NCI-H82 (cell line): Measurements from ENCODE around the gene PUDP.
A peak's percentile ranks its signal among the peaks of the same experiment; 100 is the strongest.

Experiments used
- DNase-seq: peaks from one replicate; lab custom pipeline; 2025; lab: John Stamatoyannopoulos, UW

PUDP gene

GRCh38 chrX:7146703-7147412 is 1.1 kb downstream of the PUDP start:
- DNase-seq: peak; percentile 79

- DNase-seq: no peak
Measured at GRCh38 chrX:7146020-7146702, 1.8 kb downstream of the PUDP start.

GRCh38 chrX:7145454-7145853 is 2.5 kb downstream of the PUDP start:
- no peak for DNase-seq

GRCh38 chrX:7143941-7144525 is 3.9 kb downstream of the PUDP start:
- no peak for DNase-seq

GRCh38 chrX:7143076-7143475 is 4.9 kb downstream of the PUDP start:
- no peak for DNase-seq

GRCh38 chrX:7139202-7140081 is 8.5 kb downstream of the PUDP start:
- no peak for DNase-seq

- DNase-seq: no peak
Measured at GRCh38 chrX:7134981-7135380, 13.0 kb downstream of the PUDP start.

GRCh38 chrX:7133050-7133440 is 14.9 kb downstream of the PUDP start:
- no peak for DNase-seq

- DNase-seq: peak; percentile 42
Measured at GRCh38 chrX:7132335-7133049, 15.5 kb downstream of the PUDP start.

- DNase-seq: no peak
Measured at GRCh38 chrX:7131621-7132020, 16.3 kb downstream of the PUDP start.

GRCh38 chrX:7127056-7127455 is 20.9 kb downstream of the PUDP start:
- DNase-seq: no peak

GRCh38 chrX:7120878-7121219 is 27.1 kb downstream of the PUDP start:
- no peak for DNase-seq

GRCh38 chrX:7119950-7120877 is 27.7 kb downstream of the PUDP start:
- DNase-seq: peak; percentile 54

- no peak for DNase-seq
Measured at GRCh38 chrX:7117587-7117986, 30.4 kb downstream of the PUDP start.

GRCh38 chrX:7116081-7116480 is 31.9 kb downstream of the PUDP start:
- peak; percentile 10 for DNase-seq

- peak; percentile 83 for DNase-seq
Measured at GRCh38 chrX:7115557-7115956, 32.4 kb downstream of the PUDP start.

- no peak for DNase-seq
Measured at GRCh38 chrX:7112071-7112470, 35.9 kb downstream of the PUDP start.

GRCh38 chrX:7111518-7111917 is 36.4 kb downstream of the PUDP start:
- DNase-seq: peak; percentile 43

- peak; percentile 84 for DNase-seq
Measured at GRCh38 chrX:7110821-7111276, 37.1 kb downstream of the PUDP start.
